HepG2 (cell line): ENCODE measurements around the gene HACD1. TPM values are rescaled to one million over a fixed set of nuclear protein-coding genes. Genes with fewer than 3 reads are reported as not detected.

ENCODE experiments used
- BORCS8-MEF2B ChIP-seq: sonication (generic); formaldehyde crosslinking; IDR thresholded peaks from 2 replicates; pipeline ENCODE4 v1.8.0; 2022; ENCODE audit warnings: mild to moderate bottlenecking, missing genetic modification reagents
- CCAR2 ChIP-seq: fragments of 200-400 bp; formaldehyde crosslinking; optimal IDR thresholded peaks from 2 replicates; pipeline ENCODE3; 2018; ENCODE audit warnings: low read depth, mild to moderate bottlenecking, low read length, moderate library complexity
- FOSL1 ChIP-seq: sonication (generic); formaldehyde crosslinking; IDR thresholded peaks from 2 replicates; pipeline ENCODE4 v1.9.0; 2021; ENCODE audit warnings: missing genetic modification reagents, borderline replicate concordance
- GABPB1 ChIP-seq: IDR thresholded peaks from 2 replicates; pipeline ENCODE4 v1.6.1; 2016; ENCODE audit warnings: mild to moderate bottlenecking, missing genetic modification reagents, moderate library complexity, missing compliant biosample characterization
- HOXA7 ChIP-seq: sonication (generic); formaldehyde crosslinking; IDR thresholded peaks from 2 replicates; pipeline ENCODE4 v1.8.1; 2022; ENCODE audit warnings: mild to moderate bottlenecking, missing genetic modification reagents, moderate library complexity
- NFIB ChIP-seq: sonication (generic); formaldehyde crosslinking; IDR thresholded peaks from 2 replicates; pipeline ENCODE4 v1.9.0; 2021; ENCODE audit warnings: missing genetic modification reagents, mild to moderate bottlenecking, borderline replicate concordance
- NR2F6 ChIP-seq, 2 experiments: IDR thresholded peaks; 2 replicates each; pipeline ENCODE4 v1.6.1; 2016; ENCODE audit warnings: antibody characterized with exemption in 1 of 2, mild to moderate bottlenecking in 1 of 2
- RAD21 ChIP-seq: fragments of 450-650 bp; formaldehyde crosslinking; IDR thresholded peaks from 2 replicates; pipeline ENCODE4 v1.5.0; 2020; ENCODE audit warnings: mild to moderate bottlenecking
- SMAD3 ChIP-seq: sonication (generic); formaldehyde crosslinking; IDR thresholded peaks from 2 replicates; pipeline ENCODE4 v1.4.0; 2020; ENCODE audit warnings: missing genetic modification reagents
- ZBTB1 ChIP-seq: sonication (generic); formaldehyde crosslinking; IDR thresholded peaks from 2 replicates; pipeline ENCODE4 v1.4.0; 2020; ENCODE audit warnings: missing genetic modification reagents, borderline replicate concordance
- ZBTB20 ChIP-seq: sonication (generic); formaldehyde crosslinking; IDR thresholded peaks from 2 replicates; pipeline ENCODE4 v1.8.1; 2023; ENCODE audit warnings: missing genetic modification reagents, low read depth, mild to moderate bottlenecking, borderline replicate concordance
- ZBTB7B ChIP-seq: sonication (generic); formaldehyde crosslinking; IDR thresholded peaks from 2 replicates; pipeline ENCODE4 v1.4.0; 2020; ENCODE audit warnings: missing genetic modification reagents
- ZFY ChIP-seq: sonication (generic); formaldehyde crosslinking; IDR thresholded peaks from 2 replicates; pipeline ENCODE4 v1.4.0; 2020; ENCODE audit warnings: missing genetic modification reagents
- ZNF44 ChIP-seq: sonication (generic); formaldehyde crosslinking; IDR thresholded peaks from 2 replicates; pipeline ENCODE4 v1.5.1; 2020; ENCODE audit warnings: mild to moderate bottlenecking, missing genetic modification reagents
- ZNF703 ChIP-seq: sonication (generic); formaldehyde crosslinking; IDR thresholded peaks from 2 replicates; pipeline ENCODE4 v1.5.1; 2020; ENCODE audit warnings: missing genetic modification reagents, mild to moderate bottlenecking, moderate library complexity, borderline replicate concordance
- ZNF761 ChIP-seq: sonication (generic); formaldehyde crosslinking; conservative IDR thresholded peaks from 2 replicates; pipeline ENCODE4 v1.4.0; 2020; ENCODE audit warnings: mild to moderate bottlenecking, missing genetic modification reagents
- ZNF768 ChIP-seq: sonication (generic); formaldehyde crosslinking; IDR thresholded peaks from 2 replicates; pipeline ENCODE4 v1.4.0; 2020; ENCODE audit warnings: missing genetic modification reagents
- ZNF772 ChIP-seq: sonication (generic); formaldehyde crosslinking; IDR thresholded peaks from 2 replicates; pipeline ENCODE4 v1.5.0; 2020; ENCODE audit warnings: mild to moderate bottlenecking, missing genetic modification reagents
- polyA plus RNA-seq, 8 experiments: library from polyadenylated mRNA; depleted of rRNA in 3 of 8; stranded (reverse) in 7 of 8; unstranded in 1 of 8; fragments of >200 nt; fragmentation: Illumina TruSeq in 4 of 8; extraction: Trizol in 4 of 8; gene quantifications; 2 replicates each; pipeline versions ENCODE4 v1.2.1 to v1.2.3, GENCODE V29; 2011 to 2016; ENCODE audit warnings: low read depth in 4 of 8, missing spikeins in 1 of 8, mixed read lengths in 1 of 8; ENCODE audit not compliant: insufficient read depth in 1 of 8
- total RNA-seq, 5 experiments: library from RNA; depleted of rRNA; stranded (reverse); fragments of >200 nt; fragmentation: Illumina TruSeq; extraction: Trizol; gene quantifications; 2 replicates each; pipeline ENCODE4 v1.2.3, GENCODE V29; 2016; ENCODE audit warnings: low read depth in 1 of 5
- TF ChIP-seq, protein P1 (sequence below): sonication (generic); formaldehyde crosslinking; IDR thresholded peaks from 2 replicates; pipeline ENCODE4 v1.5.1; 2020; ENCODE audit warnings: mild to moderate bottlenecking, missing genetic modification reagents
- TF ChIP-seq, protein P2 (sequence below): sonication (generic); formaldehyde crosslinking; IDR thresholded peaks from 2 replicates; pipeline ENCODE4 v1.8.1; 2023; ENCODE audit warnings: mild to moderate bottlenecking, missing genetic modification reagents
- TF ChIP-seq, protein P3 (sequence below): sonication (generic); formaldehyde crosslinking; conservative IDR thresholded peaks from 2 replicates; pipeline ENCODE4 v1.4.0; 2020; ENCODE audit warnings: mild to moderate bottlenecking, missing genetic modification reagents, moderate library complexity

The HACD1 gene
- total and polyA plus RNA-seq, 2 of the 13 experiments (the other 11 are each of a cell fraction or from before 2014, with no cell fraction given), result 43.4 to 47.6 TPM

DNA sequence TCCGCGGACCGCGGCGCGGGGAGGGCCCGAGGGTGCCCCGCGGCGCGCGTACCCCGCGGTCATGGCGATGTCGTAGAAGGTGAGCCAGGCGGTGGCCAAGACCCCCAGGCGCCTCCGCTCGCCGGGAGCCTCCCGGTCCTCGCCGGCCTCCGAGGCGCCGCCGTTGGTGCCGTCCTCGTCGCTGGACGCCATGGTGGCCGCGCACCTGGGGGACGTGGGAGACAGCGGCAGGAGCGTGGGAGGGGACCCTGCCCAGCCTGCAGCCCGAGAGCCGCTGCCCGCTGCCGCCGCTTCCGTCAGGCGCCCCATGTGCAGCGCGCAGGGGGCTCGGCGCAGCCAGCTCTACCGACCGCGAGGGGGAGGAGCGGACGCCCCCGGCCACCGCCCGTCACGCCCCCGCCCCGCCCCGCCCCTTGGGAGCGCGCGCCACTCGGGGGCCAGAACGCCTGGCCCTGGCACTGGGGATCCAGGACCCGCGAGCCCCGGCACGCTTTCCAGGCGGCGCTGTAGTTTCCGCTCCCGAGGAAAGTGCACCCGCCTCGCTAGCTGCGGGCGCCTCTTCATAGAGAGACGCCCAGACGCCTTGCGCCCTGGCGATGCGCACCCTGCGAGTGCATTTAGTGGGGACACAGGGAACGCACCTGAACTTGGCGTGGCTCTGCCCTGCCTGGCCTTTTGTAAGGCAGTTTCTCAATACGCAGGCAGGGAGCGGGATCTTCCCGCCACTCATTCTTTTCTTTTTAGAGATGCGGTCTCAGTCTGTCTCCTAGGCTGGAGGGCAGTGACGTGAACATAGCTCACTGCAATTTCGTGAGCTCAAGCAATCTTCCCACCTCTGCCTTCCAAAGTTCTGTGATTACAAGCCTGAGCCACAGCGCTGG is at the start of gene HACD1 (continued):
- TF ChIP-seq, protein P1, sequence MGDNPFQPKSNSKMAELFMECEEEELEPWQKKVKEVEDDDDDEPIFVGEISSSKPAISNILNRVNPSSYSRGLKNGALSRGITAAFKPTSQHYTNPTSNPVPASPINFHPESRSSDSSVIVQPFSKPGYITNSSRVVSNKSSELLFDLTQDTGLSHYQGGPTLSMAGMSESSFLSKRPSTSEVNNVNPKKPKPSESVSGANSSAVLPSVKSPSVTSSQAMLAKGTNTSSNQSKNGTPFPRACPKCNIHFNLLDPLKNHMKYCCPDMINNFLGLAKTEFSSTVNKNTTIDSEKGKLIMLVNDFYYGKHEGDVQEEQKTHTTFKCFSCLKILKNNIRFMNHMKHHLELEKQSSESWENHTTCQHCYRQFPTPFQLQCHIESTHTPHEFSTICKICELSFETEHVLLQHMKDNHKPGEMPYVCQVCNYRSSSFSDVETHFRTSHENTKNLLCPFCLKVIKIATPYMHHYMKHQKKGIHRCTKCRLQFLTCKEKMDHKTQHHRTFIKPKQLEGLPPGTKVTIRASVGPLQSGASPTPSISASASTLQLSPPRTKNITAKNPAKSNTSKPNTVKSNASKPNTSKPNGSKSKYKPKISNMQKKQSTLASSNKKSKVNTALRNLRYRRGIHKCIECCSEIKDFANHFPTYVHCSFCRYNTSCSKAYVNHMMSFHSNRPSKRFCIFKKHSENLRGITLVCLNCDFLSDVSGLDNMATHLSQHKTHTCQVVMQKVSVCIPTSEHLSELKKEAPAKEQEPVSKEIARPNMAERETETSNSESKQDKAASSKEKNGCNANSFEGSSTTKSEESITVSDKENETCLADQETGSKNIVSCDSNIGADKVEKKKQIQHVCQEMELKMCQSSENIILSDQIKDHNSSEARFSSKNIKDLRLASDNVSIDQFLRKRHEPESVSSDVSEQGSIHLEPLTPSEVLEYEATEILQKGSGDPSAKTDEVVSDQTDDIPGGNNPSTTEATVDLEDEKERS (CRISPR knock-in tag), result no peak
- TF ChIP-seq ZNF703 (CRISPR knock-in tag) (no peak), ZBTB20 (CRISPR knock-in tag) (no peak), NFIB (CRISPR knock-in tag) (no peak), ZNF44 (CRISPR knock-in tag) (no peak), FOSL1 (CRISPR knock-in tag) (no peak), ZBTB7B (CRISPR knock-in tag) (peak; percentile 86), ZNF772 (peak; percentile 61; the same call in 1 of the 2 replicates), ZNF768 (CRISPR knock-in tag) (peak; percentile 46; the same call in 1 of the 2 replicates), ZNF761 (CRISPR knock-in tag) (0 out of 2 replicates have a peak, but pooled peaks have one; percentile 41), NR2F6 (IDR thresholded peaks at IDR 0.05) (no peak), NR2F6 (CRISPR knock-in tag; IDR thresholded peaks at IDR 0.05) (no peak), BORCS8-MEF2B (CRISPR knock-in tag) (no peak), GABPB1 (CRISPR knock-in tag) (peak; percentile 86), ZFY (CRISPR knock-in tag) (peak; percentile 78), CCAR2 (no peak), ZBTB1 (CRISPR knock-in tag) (no peak), HOXA7 (CRISPR knock-in tag) (no peak), RAD21 (CRISPR knock-in tag) (no peak; the same call in none of the 2 replicates), SMAD3 (CRISPR knock-in tag) (no peak)
- TF ChIP-seq, protein P2, sequence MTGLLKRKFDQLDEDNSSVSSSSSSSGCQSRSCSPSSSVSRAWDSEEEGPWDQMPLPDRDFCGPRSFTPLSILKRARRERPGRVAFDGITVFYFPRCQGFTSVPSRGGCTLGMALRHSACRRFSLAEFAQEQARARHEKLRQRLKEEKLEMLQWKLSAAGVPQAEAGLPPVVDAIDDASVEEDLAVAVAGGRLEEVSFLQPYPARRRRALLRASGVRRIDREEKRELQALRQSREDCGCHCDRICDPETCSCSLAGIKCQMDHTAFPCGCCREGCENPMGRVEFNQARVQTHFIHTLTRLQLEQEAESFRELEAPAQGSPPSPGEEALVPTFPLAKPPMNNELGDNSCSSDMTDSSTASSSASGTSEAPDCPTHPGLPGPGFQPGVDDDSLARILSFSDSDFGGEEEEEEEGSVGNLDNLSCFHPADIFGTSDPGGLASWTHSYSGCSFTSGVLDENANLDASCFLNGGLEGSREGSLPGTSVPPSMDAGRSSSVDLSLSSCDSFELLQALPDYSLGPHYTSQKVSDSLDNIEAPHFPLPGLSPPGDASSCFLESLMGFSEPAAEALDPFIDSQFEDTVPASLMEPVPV, result 0 out of 2 replicates have a peak, but pooled peaks have one; percentile 62
- TF ChIP-seq, protein P3, sequence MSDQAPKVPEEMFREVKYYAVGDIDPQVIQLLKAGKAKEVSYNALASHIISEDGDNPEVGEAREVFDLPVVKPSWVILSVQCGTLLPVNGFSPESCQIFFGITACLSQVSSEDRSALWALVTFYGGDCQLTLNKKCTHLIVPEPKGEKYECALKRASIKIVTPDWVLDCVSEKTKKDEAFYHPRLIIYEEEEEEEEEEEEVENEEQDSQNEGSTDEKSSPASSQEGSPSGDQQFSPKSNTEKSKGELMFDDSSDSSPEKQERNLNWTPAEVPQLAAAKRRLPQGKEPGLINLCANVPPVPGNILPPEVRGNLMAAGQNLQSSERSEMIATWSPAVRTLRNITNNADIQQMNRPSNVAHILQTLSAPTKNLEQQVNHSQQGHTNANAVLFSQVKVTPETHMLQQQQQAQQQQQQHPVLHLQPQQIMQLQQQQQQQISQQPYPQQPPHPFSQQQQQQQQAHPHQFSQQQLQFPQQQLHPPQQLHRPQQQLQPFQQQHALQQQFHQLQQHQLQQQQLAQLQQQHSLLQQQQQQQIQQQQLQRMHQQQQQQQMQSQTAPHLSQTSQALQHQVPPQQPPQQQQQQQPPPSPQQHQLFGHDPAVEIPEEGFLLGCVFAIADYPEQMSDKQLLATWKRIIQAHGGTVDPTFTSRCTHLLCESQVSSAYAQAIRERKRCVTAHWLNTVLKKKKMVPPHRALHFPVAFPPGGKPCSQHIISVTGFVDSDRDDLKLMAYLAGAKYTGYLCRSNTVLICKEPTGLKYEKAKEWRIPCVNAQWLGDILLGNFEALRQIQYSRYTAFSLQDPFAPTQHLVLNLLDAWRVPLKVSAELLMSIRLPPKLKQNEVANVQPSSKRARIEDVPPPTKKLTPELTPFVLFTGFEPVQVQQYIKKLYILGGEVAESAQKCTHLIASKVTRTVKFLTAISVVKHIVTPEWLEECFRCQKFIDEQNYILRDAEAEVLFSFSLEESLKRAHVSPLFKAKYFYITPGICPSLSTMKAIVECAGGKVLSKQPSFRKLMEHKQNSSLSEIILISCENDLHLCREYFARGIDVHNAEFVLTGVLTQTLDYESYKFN (CRISPR knock-in tag), result no peak
